Naive thymus-derived CD8-positive, alpha-beta T cell (primary cell): ENCODE data around the gene KLK6. TPM values are rescaled to one million over a fixed set of nuclear protein-coding genes. Genes with fewer than 3 reads are reported as not detected.

Experiments
- ATAC-seq, 2 donors: fragments of 150-1000 bp; cut with Tn5 transposase in 1 of 2; sonication (Bioruptor Pico), chemical (Tn5 transposase) in 1 of 2; 1 replicate in 1 of 2; 2 replicates in 1 of 2; pipeline ENCODE4 v1.10.0; 2021; ENCODE audit warnings: mild to moderate bottlenecking in 2 of 2, moderate library complexity in 2 of 2
- POLR2A ChIA-PET: fragments of 350-600 bp; sonication (Branson Sonifier 250); formaldehyde crosslinking; loops from one replicate; lab custom pipeline; 2021; ENCODE audit warnings: antibody characterized with exemption; lab: Charles Lee
- DNase-seq, 10 donors: peaks; one replicate each; pipeline versions ENCODE4 v3.0.0 to v3.0.0-alpha.2; 2020 to 2022
- H3K27ac Mint-ChIP-seq, 10 donors: one replicate each; pipeline ENCODE4 v1.8.0; 2020 to 2022; ENCODE audit warnings: mild to moderate bottlenecking in 10 of 10, mixed read lengths in 10 of 10, moderate library complexity in 4 of 10, inconsistent platforms in 1 of 10
- H3K27me3 Mint-ChIP-seq, 5 donors: one replicate each; pipeline ENCODE4 v1.8.0; 2021 to 2022; ENCODE audit warnings: mixed read lengths in 5 of 5
- H3K36me3 Mint-ChIP-seq, 3 donors: one replicate each; pipeline ENCODE4 v1.8.0; 2020 to 2022; ENCODE audit warnings: mixed read lengths in 3 of 3, mild to moderate bottlenecking in 2 of 3, inconsistent platforms in 1 of 3
- H3K4me1 Mint-ChIP-seq, 4 donors: one replicate each; pipeline ENCODE4 v1.8.0; 2021 to 2022; ENCODE audit warnings: mixed read lengths in 4 of 4
- H3K4me3 Mint-ChIP-seq, 10 donors: one replicate each; pipeline ENCODE4 v1.8.0; 2020 to 2022; ENCODE audit warnings: mild to moderate bottlenecking in 10 of 10, mixed read lengths in 10 of 10, moderate library complexity in 6 of 10, inconsistent platforms in 1 of 10
- H3K9me3 Mint-ChIP-seq, 9 donors: one replicate each; pipeline ENCODE4 v1.8.0; 2020 to 2022; ENCODE audit warnings: mixed read lengths in 9 of 9, mild to moderate bottlenecking in 3 of 9, inconsistent platforms in 1 of 9, moderate library complexity in 1 of 9
- polyA plus RNA-seq, 3 donors: library from polyadenylated mRNA; unstranded; fragments of 300-500 nt; fragmentation: Illumina TruSeq; gene quantifications; one replicate each; pipeline ENCODE4 v1.2.3, GENCODE V29; 2021
- total RNA-seq, 8 experiments: library from RNA in 2 of 8; stranded (reverse) in 2 of 8; gene quantifications; one replicate each; pipeline ENCODE4 v1.2.3 and lab custom pipeline; 2021 to 2026

The KLK6 gene
- not detected for total RNA-seq
- polyA plus RNA-seq, result not detected
- 0 reads per million in 6 experiments for total RNA-seq (lab: John Stamatoyannopoulos, UW)

DNA sequence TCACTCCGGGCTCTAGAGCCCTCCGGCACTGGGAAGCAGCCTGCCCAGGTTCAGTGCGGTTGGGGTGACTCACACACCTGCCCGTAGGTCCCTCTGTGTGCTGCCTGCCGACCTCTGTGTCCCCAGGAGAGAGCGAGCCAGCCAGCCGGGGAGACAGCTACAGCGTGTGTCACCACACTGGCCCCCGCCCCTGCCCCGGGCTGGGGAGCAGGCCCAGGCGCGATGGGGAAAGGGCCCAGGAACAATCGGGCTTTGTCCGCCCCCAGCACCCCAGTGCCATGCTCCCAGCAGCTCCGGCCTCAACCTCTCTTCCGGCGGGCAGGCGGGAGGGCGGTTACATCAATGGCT is at the start of gene KLK6:
Gene KLK6, minus strand, starts transcription at position 179 of the 348 bp plus-strand sequence. CDS start 1,487 bp downstream, outside the sequence.
- POLR2A ChIA-PET, result no interaction called here
- no peak for DNase-seq
- no peak within 1 kb of the TSS for H3K4me3 Mint-ChIP-seq
- peaks cover 0 to 5% (median 0%) of the 10 kb centered on the region in 9 donors for H3K9me3 Mint-ChIP-seq
- no peak for ATAC-seq
- no peak within 1 kb of the TSS for H3K27ac Mint-ChIP-seq
- H3K27me3 Mint-ChIP-seq, result peaks cover 38 to 90% (median 54%) of the 10 kb centered on the region in 5 donors
- peaks cover 0 to 4% (median 0%) of the 10 kb centered on the region in 4 donors for H3K4me1 Mint-ChIP-seq
- H3K36me3 Mint-ChIP-seq, result peaks cover 0 to 6% (median 0%) of the 10 kb centered on the region in 3 donors

DNA sequence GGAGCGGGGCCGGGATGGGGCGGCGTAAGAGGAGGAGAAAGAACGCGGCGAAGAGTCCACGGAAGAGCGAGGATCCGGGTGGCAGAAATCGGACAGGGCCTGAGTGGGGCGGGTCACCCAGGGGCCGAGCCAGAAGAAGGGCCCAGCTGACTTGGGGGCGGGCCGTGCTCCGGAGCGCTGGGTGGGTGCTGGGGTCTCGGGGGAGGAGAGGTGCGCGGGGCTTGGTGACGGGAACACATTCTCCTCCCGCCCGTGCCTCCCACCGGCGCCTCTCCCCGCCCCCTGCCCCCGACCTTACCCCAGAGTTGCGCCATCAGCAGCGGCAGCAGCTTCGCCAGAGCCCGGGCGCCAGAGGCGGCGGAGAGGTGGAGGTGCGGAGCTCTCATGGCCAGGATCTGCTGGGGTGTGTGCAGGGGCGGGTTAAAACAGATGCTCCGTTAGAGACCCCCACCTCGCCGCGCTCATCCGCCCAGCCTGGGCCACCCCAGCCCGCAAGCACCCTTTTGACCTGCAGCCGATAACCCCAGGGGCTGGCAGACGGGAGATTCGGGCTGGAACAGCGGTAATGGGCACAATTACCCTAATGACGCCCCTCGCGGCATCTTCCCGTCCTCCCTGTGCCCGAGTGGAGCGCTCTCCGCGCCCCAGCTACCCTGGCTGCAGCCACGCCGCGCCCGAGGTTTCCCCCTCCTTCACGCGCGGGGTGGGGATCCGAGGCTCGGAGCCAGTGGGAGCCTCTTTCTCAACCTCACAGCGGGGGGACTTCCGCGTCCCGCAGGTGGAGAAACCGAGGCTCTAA is 49.6 kb upstream of the KLK6 start:
- Mint-ChIP-seq H3K4me1 (peaks cover 14 to 32% (median 21%) of the 10 kb centered on the region in 4 donors), H3K27me3 (peaks cover 32 to 84% (median 66%) of the 10 kb centered on the region in 5 donors), H3K36me3 (peaks cover 0 to 7% (median 5%) of the 10 kb centered on the region in 3 donors), H3K4me3 (peak overlapping the region in 9 of 10 donors; percentile 12 to 87 (median 74)), H3K27ac (peak overlapping the region in 2 of 10 donors; percentile 31 to 63), H3K9me3 (peaks cover 0 to 2% (median 0%) of the 10 kb centered on the region in 9 donors)
- peak in 1 of 10 donors; percentile 44 for DNase-seq
- POLR2A ChIA-PET, result no interaction called here
- ATAC-seq, result peak in 1 of 2 donors; percentile 25

DNA sequence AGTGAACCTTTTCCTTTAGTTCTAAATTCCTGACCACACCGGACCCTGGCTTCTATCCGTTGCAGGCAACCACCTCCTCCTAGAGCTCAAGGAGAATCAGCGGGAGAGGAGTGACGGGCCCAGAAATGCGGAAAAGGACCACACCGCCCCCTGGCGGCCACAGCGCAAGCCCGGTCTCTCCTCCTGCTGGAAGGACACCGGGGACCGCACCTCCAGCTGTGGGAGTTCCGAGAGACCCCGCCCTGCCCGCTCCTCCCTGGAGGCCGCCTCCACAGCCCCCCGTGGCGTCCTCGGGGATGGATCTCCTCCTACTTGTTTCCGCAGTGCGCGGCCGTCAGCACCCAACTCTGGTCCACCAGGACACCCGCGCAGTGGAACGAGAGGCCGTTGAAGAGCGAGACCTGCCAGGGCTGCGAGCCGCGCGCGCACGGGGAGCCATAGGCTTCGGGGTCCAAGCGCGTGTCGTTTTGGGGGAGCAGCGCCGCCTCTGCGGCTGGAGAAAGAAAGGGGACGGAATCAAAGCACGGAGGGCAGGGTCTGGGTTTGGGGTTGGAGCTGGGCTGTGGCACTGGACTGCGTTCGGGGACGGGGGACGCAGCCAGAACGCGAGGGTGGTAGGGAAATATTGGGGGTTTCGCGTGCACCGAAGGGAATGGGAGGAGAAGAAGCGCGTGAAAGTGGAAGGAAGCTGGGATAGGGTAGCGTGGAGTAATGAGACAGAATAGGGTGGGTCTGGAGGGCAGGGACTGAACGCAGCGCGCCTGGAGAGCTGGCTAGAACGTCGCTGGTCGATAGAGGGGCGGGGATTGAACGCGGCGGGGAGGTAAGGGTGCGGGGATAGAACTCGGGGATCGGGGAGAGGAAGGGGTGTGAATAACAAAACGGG is 47.6 kb upstream of the KLK6 start:
- peak overlapping the region in 1 of 10 donors; percentile 34 for H3K27ac Mint-ChIP-seq
- ATAC-seq, result peak; percentile 22 to 41
- POLR2A ChIA-PET, result no interaction called here

DNA sequence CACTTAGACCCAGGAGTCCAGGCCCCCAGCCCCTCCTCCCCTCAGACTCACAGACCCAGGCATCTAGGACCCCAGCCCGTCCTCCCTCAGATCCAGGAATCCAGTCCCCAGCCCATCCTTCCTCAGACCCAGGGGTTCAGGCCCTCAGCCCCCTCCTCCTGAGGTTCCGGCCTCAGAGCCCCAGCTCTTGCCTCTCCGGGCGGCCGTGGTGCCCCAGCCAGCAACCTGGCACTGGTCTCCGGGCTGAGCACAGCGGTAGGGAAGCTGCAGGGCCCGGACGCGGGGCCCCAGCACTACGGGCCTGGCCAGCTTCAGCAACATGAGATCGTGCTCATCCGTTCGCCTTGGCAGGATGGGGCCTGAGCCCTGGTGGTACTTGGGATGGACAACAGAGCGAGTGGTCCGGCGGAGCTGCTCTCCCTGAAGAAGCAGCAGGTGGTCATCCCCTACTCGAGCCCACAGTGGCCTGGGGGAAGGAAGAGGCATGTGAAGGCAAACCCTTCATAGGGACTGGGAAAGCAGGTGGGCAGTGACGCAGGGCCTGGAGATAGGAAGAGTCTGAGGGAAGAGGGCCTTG is 46.4 kb upstream of the KLK6 start:
- no peak overlapping the region for H3K27ac Mint-ChIP-seq
- peaks cover 0 to 2% (median 0%) of the 10 kb centered on the region in 9 donors for H3K9me3 Mint-ChIP-seq
- H3K27me3 Mint-ChIP-seq, result peaks cover 38 to 88% (median 69%) of the 10 kb centered on the region in 5 donors
- peak in 1 of 10 donors; percentile 30 for DNase-seq
- peak overlapping the region in 4 of 10 donors; percentile 9 to 63 (median 40) for H3K4me3 Mint-ChIP-seq
- peaks cover 0 to 7% (median 5%) of the 10 kb centered on the region in 3 donors for H3K36me3 Mint-ChIP-seq
- peaks cover 14 to 32% (median 21%) of the 10 kb centered on the region in 4 donors for H3K4me1 Mint-ChIP-seq
- POLR2A ChIA-PET, result no interaction called here
- ATAC-seq, result no peak

More for the DNA sequence above, 47.6 kb upstream of the KLK6 start:
- Mint-ChIP-seq H3K4me1 (peaks cover 14 to 32% (median 21%) of the 10 kb centered on the region in 4 donors), H3K4me3 (peak overlapping the region; percentile 12 to 81 (median 60)), H3K27me3 (peaks cover 41 to 84% (median 65%) of the 10 kb centered on the region in 5 donors), H3K9me3 (peaks cover 0 to 2% (median 0%) of the 10 kb centered on the region in 9 donors), H3K36me3 (peaks cover 0 to 7% (median 5%) of the 10 kb centered on the region in 3 donors)
- DNase-seq, result peak in 4 of 10 donors; percentile 22 to 57 (median 35)

DNA sequence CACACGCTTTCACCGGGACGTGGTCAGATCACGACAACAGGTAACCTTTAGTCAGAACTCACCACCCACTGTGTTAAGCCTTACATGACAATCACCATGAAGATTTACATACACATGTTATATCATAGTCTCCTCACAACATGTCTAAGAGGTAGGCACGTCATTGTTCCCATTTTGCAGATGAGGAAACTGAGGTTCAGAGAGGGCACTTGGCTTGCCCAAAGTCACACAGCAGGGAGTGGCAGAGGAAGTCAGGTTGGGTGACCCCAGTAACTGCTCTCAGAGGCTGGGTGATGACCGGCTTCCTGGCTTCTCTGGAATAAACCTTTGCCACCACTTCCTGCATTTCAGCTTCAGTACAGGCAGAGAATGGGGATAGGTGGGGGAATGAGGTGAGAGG is 44.9 kb upstream of the KLK6 start:
- POLR2A ChIA-PET, result no interaction called here

DNA sequence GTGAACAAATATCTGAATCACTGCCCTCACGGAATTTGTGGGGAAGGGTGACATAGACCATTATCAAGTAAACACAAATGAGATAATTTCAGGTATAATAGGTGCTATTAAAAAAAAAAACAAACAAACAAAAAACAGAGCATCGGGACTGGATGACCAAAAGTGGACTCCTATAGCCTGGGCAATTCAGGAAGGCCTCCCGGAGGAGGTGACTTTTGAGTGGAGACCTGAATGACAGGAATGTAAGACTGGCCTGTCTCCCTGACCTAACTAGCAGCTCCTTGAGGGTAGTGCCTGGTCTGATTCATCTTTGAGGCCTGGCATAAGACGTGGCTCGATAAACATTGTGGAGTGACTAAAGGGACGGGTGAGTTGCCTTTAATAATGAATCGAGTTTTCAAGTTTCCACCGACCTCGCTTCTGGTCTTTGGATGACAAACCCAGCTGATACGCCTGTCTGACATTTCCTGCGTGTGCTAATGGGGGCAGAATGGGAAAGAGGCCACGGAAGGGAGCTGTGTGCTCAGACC is 43.3 kb upstream of the KLK6 start:
- Mint-ChIP-seq H3K4me1 (peaks cover 5 to 13% (median 9%) of the 10 kb centered on the region in 4 donors), H3K27me3 (peaks cover 38 to 84% (median 69%) of the 10 kb centered on the region in 5 donors), H3K4me3 (no peak overlapping the region), H3K27ac (no peak overlapping the region), H3K36me3 (peaks cover 0 to 7% (median 0%) of the 10 kb centered on the region in 3 donors), H3K9me3 (peaks cover 0 to 2% (median 0%) of the 10 kb centered on the region in 9 donors)
- DNase-seq, result no peak
- POLR2A ChIA-PET, result no interaction called here
- no peak for ATAC-seq

More for the DNA sequence above, 44.9 kb upstream of the KLK6 start:
- ATAC-seq, result no peak
- H3K36me3 Mint-ChIP-seq, result peaks cover 0 to 7% (median 5%) of the 10 kb centered on the region in 3 donors
- H3K9me3 Mint-ChIP-seq, result peaks cover 0 to 2% (median 0%) of the 10 kb centered on the region in 9 donors
- DNase-seq, result no peak
- H3K4me1 Mint-ChIP-seq, result peaks cover 12 to 24% (median 19%) of the 10 kb centered on the region in 4 donors
- H3K4me3 Mint-ChIP-seq, result no peak overlapping the region
- H3K27me3 Mint-ChIP-seq, result peaks cover 41 to 90% (median 76%) of the 10 kb centered on the region in 5 donors
- H3K27ac Mint-ChIP-seq, result no peak overlapping the region

DNA sequence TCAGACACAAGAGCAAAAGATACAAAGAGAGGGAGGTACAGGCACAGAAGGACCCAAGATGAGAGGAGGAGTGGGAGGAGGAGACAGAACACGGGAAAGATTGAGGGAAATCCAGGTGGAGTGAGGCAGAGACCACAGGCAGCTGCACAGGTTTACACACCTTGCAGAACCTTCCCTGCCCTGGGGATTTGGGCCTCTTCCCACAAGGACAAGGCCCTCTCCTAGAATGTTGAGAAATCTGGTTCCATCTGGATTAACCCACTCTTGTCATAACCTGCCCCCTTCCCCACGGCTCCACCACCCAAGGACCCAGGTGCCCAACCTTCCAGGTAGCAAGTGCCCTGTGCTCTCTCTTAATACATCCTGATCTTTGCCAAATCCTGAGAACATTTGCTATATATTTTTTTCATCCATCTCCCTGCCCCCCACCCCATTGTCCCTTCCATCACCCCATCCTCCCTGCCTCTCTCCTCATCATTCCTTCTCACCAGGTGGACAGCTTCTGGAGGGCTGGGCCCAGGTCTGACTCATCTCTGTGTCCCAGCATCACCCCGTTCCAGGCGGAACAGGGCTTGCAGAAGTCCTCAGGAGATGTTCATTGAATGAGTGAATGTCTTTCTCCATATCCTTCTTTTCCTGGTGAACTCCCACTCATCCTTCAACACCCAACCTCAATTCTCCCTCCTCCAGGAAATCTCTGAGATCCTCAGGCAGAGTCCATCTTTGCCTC is 40.8 kb upstream of the KLK6 start:
- Mint-ChIP-seq H3K27ac (no peak overlapping the region), H3K27me3 (peaks cover 33 to 68% (median 56%) of the 10 kb centered on the region in 5 donors), H3K4me3 (no peak overlapping the region), H3K9me3 (no peaks in the 10 kb centered on the region), H3K4me1 (no peaks in the 10 kb centered on the region), H3K36me3 (no peaks in the 10 kb centered on the region)
- peak in 1 of 10 donors; percentile 8 for DNase-seq
- POLR2A ChIA-PET, result no interaction called here
- no peak for ATAC-seq

DNA sequence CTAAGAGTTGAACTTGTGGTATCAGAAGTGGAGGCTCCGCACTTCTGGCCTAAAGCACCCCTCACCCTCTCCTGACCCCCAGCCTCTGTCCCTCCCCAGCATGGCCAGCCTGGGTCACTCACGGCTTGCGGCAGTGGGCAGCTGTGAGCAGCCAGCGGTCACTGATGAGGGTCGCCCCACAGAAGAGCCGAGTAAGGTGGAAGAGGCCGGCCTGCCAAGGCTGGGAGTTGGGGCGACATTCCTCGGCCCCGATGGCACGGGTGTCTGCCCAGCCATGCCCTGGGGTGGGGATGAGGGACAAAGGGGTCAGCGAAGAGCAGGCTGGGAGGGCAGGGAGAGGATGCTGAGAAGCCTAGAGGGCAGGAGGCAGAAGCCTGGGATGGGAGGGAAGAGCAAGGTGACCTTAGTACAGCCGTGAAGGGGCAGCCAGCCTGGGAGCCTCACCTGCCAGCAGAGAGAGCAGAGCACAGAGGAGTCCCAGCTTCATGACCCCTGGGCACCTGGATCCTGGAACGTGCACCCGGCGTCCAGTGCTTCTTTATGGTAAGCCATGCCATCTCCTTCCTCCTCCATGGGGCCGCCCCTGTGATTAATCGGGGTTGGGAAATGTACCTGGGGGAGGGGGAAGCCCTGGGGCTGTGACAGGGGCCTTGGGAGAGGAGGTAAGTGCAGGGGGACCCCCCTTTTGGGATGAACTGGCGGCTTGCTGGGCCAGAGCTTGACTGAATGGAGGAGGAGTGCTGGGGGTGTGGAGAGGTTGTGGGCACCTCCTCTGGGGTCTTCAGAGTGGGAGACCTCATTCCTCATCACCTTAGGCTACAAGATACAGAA is 39.9 kb upstream of the KLK6 start:
- Mint-ChIP-seq H3K36me3 (no peaks in the 10 kb centered on the region), H3K4me3 (no peak overlapping the region), H3K4me1 (no peaks in the 10 kb centered on the region), H3K27ac (peak overlapping the region in 1 of 10 donors; percentile 42), H3K27me3 (peaks cover 30 to 59% (median 51%) of the 10 kb centered on the region in 5 donors), H3K9me3 (no peaks in the 10 kb centered on the region)
- POLR2A ChIA-PET, result no interaction called here
- DNase-seq (peak in 1 of 10 donors; percentile 53), ATAC-seq (no peak)

DNA sequence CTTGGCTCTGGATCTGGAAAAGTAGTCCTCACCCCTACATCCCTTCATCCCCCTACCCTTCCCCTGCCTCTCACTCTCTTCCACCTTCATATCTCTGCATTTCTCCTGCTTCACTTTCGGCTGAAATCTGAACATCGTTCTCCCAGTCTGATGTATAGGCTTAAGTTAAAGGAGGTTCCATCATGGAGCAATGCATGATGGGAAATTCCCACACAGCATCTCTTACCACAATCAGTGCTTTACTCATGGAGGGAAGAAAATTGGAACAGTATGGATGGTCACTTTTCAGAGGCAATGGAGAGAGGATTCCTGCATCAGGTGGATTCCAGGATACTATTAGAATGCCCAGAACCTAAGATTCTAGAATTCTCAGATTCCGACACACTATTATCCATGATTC is 38.1 kb upstream of the KLK6 start:
- Mint-ChIP-seq H3K36me3 (no peaks in the 10 kb centered on the region), H3K9me3 (no peaks in the 10 kb centered on the region), H3K27me3 (peaks cover 25 to 59% (median 50%) of the 10 kb centered on the region in 5 donors), H3K4me1 (no peaks in the 10 kb centered on the region), H3K27ac (no peak overlapping the region), H3K4me3 (no peak overlapping the region)
- DNase-seq, result peak in 1 of 10 donors; percentile 6
- POLR2A ChIA-PET, result interaction anchor here (0.7 kb wide), 1 partner anchor 359 kb away, joined by 3 read pairs; no protein-coding TSS in a partner anchor
- no peak for ATAC-seq

DNA sequence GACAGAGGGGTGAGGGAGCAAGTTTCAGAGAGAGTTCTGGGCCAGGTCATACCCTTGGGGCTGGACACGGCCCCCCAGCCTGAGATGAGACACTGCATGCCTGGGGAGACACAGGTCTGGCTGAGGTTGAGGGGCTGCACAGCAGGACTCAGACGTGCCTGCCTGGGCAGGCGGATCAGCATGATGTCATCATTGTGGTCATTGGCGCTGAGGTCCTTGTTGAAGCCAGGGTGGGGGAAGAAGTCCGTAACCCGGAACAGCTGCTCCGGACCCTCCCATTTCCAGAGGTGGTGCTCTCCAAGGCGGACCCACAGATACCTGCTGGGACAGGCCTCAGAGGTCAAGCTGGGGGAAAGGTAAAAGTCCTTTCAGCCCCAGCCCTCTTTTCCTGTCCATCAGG is 37.0 kb upstream of the KLK6 start:
- Mint-ChIP-seq H3K27ac (no peak overlapping the region), H3K4me3 (no peak overlapping the region), H3K36me3 (no peaks in the 10 kb centered on the region), H3K27me3 (peaks cover 28 to 65% (median 53%) of the 10 kb centered on the region in 5 donors), H3K4me1 (peaks cover 0 to 3% (median 0%) of the 10 kb centered on the region in 4 donors), H3K9me3 (no peaks in the 10 kb centered on the region)
- POLR2A ChIA-PET, result no interaction called here
- no peak for ATAC-seq
- DNase-seq, result no peak

DNA sequence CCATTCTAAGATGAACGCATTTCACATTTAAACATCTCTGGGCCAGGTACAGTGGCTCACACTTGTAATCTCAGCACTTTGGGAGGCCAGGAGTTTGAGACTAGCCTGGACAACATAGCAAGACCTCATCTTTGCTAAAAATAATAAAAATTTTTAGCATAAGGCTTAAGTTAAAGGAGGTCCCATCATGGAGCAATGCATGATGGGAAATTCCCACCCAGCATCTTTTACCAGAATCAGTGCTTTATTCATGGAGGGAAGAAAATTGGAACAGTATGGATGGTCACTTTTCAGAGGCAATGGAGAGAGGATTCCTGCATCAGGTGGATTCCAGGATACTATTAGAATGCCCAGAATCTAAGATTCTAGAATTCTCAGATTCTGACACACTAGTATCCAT is 35.9 kb upstream of the KLK6 start:
- ATAC-seq (no peak), DNase-seq (no peak)
- Mint-ChIP-seq H3K27ac (no peak overlapping the region), H3K9me3 (no peaks in the 10 kb centered on the region), H3K4me1 (peaks cover 0 to 5% (median 0%) of the 10 kb centered on the region in 4 donors), H3K27me3 (peaks cover 27 to 67% (median 52%) of the 10 kb centered on the region in 5 donors), H3K36me3 (no peaks in the 10 kb centered on the region), H3K4me3 (no peak overlapping the region)
- POLR2A ChIA-PET, result no interaction called here
